Endothelial cell of umbilical vein (primary cell): Measurements from ENCODE around the gene NANS. TPM values are rescaled to one million over a fixed set of nuclear protein-coding genes. Genes with fewer than 3 reads are reported as not detected.

Source experiments
- BruUV-seq: library from RNA; stranded (reverse); fragments of 400-500 nt; replicated peaks from 2 replicates; lab custom pipeline; 2021; lab: Mats Ljungman, UMichigan
- CTCF ChIA-PET: fragments of 300-600, 350-600 bp; sonication (Branson Sonifier 250); formaldehyde crosslinking; loops from one replicate; lab custom pipeline; 2021; ENCODE audit warnings: antibody characterized with exemption, inconsistent platforms; lab: Charles Lee
- POLR2A ChIA-PET: fragments of 300-600, 350-600 bp; sonication (Branson Sonifier 250); formaldehyde crosslinking; loops from one replicate; lab custom pipeline; 2021; ENCODE audit warnings: antibody characterized with exemption, inconsistent platforms; lab: Charles Lee
- DNase-seq: peaks from one replicate; pipeline ENCODE4 v3.0.0-alpha.2; 2011; ENCODE audit warnings: low read depth, low spot score
- FAIRE-seq: peaks from 2 replicates; lab custom pipeline; 2011; peaks lifted over from hg19 to GRCh38; lab: Jason Lieb, UNC
- H2AFZ ChIP-seq: 2 replicates; pipeline ENCODE4 v1.6.0; 2012; ENCODE audit warnings: low read depth, low read length, control low read depth, inconsistent platforms
- H3K27ac ChIP-seq: 2 replicates; pipeline ENCODE4 v1.5.1; 2011; ENCODE audit warnings: low read depth, mild to moderate bottlenecking, control low read depth, low read length, moderate library complexity; ENCODE audit not compliant: insufficient read depth
- H3K27me3 ChIP-seq, 2 experiments: 2 replicates each; pipeline versions ENCODE4 v1.6.0 to v1.6.1; 2011; ENCODE audit warnings: low read length in 2 of 2, mixed read lengths in 1 of 2; ENCODE audit not compliant: control insufficient read depth in 2 of 2, insufficient read depth in 2 of 2
- H3K36me3 ChIP-seq, 2 experiments: 2 replicates in 1 of 2; 3 replicates in 1 of 2; pipeline ENCODE4 v1.5.1; 2011; ENCODE audit warnings: low read length in 2 of 2, mild to moderate bottlenecking in 1 of 2, moderate library complexity in 1 of 2; ENCODE audit not compliant: control insufficient read depth in 2 of 2, insufficient read depth in 2 of 2; ENCODE audit errors: extremely low read depth in 1 of 2
- H3K4me1 ChIP-seq: 3 replicates; pipeline ENCODE4 v1.5.1; 2011; ENCODE audit warnings: mild to moderate bottlenecking, low read length; ENCODE audit not compliant: control insufficient read depth, insufficient read depth; ENCODE audit errors: extremely low read depth
- H3K4me2 ChIP-seq: 2 replicates; pipeline ENCODE4 v1.6.1; 2011; ENCODE audit warnings: low read length, control low read depth, mixed read lengths; ENCODE audit not compliant: insufficient read depth
- H3K4me3 ChIP-seq, 3 experiments: fragments of 200-600 bp in 1 of 3; sonication (generic), shearing (Covaris generic) in 1 of 3; replicated peaks in 1 of 3; 2 replicates each; pipeline ENCODE4 v1.5.1; 2011 to 2016; ENCODE audit warnings: control low read depth in 3 of 3, low read length in 3 of 3, mild to moderate bottlenecking in 2 of 3, inconsistent platforms in 1 of 3, low read depth in 1 of 3, moderate library complexity in 1 of 3; ENCODE audit not compliant: insufficient read depth in 1 of 3
- H3K79me2 ChIP-seq: 2 replicates; pipeline ENCODE4 v1.6.0; 2012; ENCODE audit warnings: low read length, inconsistent platforms; ENCODE audit not compliant: control insufficient read depth, insufficient read depth
- H3K9ac ChIP-seq: replicated peaks from 2 replicates; pipeline ENCODE3; 2011; ENCODE audit warnings: low read length, control low read depth; ENCODE audit not compliant: insufficient read depth; ENCODE audit errors: extremely low read depth
- H3K9me1 ChIP-seq: replicated peaks from 3 replicates; pipeline ENCODE4 v1.6.0; 2011; ENCODE audit warnings: mild to moderate bottlenecking, low read length; ENCODE audit not compliant: control insufficient read depth, insufficient read depth; ENCODE audit errors: extremely low read depth
- H3K9me3 ChIP-seq: replicated peaks from 2 replicates; pipeline ENCODE4 v1.5.1; 2012; ENCODE audit warnings: low read length, inconsistent platforms; ENCODE audit not compliant: control insufficient read depth, insufficient read depth
- H4K20me1 ChIP-seq: replicated peaks from 2 replicates; pipeline ENCODE3; 2011; ENCODE audit warnings: mild to moderate bottlenecking, low read length; ENCODE audit not compliant: control insufficient read depth, insufficient read depth; ENCODE audit errors: extremely low read depth
- CTCF ChIP-seq, 2 donors: IDR thresholded peaks; 1 replicate in 1 of 2; 2 replicates in 1 of 2; pipeline ENCODE4 v1.5.1; 2011; ENCODE audit warnings: low read length in 2 of 2, mild to moderate bottlenecking in 2 of 2, moderate library complexity in 2 of 2, control low read depth in 1 of 2, inconsistent platforms in 1 of 2, low read depth in 1 of 2; ENCODE audit not compliant: insufficient read depth in 1 of 2; ENCODE audit errors: extremely low read depth in 1 of 2
- GATA2 ChIP-seq: IDR thresholded peaks from 2 replicates; pipeline ENCODE4 v1.7.0; 2011; ENCODE audit warnings: low read depth, mild to moderate bottlenecking, moderate library complexity, mixed read lengths, low read length; ENCODE audit not compliant: insufficient read length, insufficient read depth
- MAX ChIP-seq: IDR thresholded peaks from 2 replicates; pipeline ENCODE4 v1.6.1; 2011; ENCODE audit not compliant: insufficient read depth, insufficient read length
- MYC ChIP-seq: IDR thresholded peaks from one replicate; pipeline ENCODE4 v1.6.1; 2011; ENCODE audit warnings: mild to moderate bottlenecking, low read depth, low read length
- POLR2AphosphoS5 ChIP-seq: IDR thresholded peaks from 2 replicates; pipeline ENCODE4 v1.6.1; 2012; ENCODE audit warnings: low read depth, mild to moderate bottlenecking, control low read depth, low read length, moderate library complexity; ENCODE audit not compliant: insufficient read depth
- dilution Hi-C: fragments of 300-500 bp; cut with MboI; formaldehyde crosslinking; loops from one replicate; pipeline ENCODE4 v1.15.0; 2019; ENCODE audit warnings: low sequenced_read_pairs; ENCODE audit not compliant: extremely low pct_ligation_motif_present
- intact Hi-C: fragments of 100-400 bp; cut with micrococcal nuclease; formaldehyde crosslinking; loops from one replicate; pipeline ENCODE4 v1.10.0; 2022
- polyA plus RNA-seq, 4 experiments: library from polyadenylated mRNA; depleted of rRNA in 3 of 4; stranded (reverse) in 3 of 4; unstranded in 1 of 4; fragments of >200 nt; gene quantifications; 2 replicates each; pipeline versions ENCODE4 v1.2.1 to v1.2.3, GENCODE V29; 2011 to 2012; ENCODE audit warnings: missing spikeins in 1 of 4
- total RNA-seq: library from RNA; stranded (reverse); gene quantifications from 2 replicates; pipeline ENCODE4 v1.2.3, GENCODE V29; 2021

NANS gene
- total and polyA plus RNA-seq, 2 donors (not counting 3 experiments of a cell fraction or from before 2014, with no cell fraction given): 85.1 to 108 TPM

GRCh38 chr9:98024702-98025101 is 31.8 kb upstream of the NANS start:
- Histone ChIP-seq H3K4me2 (no peak overlapping the region), H3K79me2 (no peaks in the 10 kb centered on the region), H3K4me3 (no peak overlapping the region), H3K36me3 (no peaks in the 10 kb centered on the region), H3K4me1 (peaks cover 18% of the 10 kb centered on the region), H3K27me3 (no peaks in the 10 kb centered on the region), H2AFZ (no peak overlapping the region), H3K27ac (no peak overlapping the region), H4K20me1 (no peaks in the 10 kb centered on the region), H3K9ac (no peak overlapping the region), H3K9me3 (no peaks in the 10 kb centered on the region), H3K9me1 (no peaks in the 10 kb centered on the region)
- DNase-seq (no peak), FAIRE-seq (no peak)
- BruUV-seq: no TSS peak
- intact Hi-C loops (no loop called here), dilution Hi-C loops (no loop called here)
- no peak for TF ChIP-seq MYC
- no peak for TF ChIP-seq POLR2AphosphoS5
- no peak for TF ChIP-seq MAX
- TF ChIP-seq CTCF (IDR thresholded peaks at IDR 0.05; ENCODE audit: extremely low read depth in 1 of 2, insufficient read depth in 1 of 2, low read depth in 1 of 2, low read length in 2 of 2): no peak
- no peak for TF ChIP-seq GATA2
- ChIA-PET POLR2A (interaction anchor here (0.9 kb wide), 1 partner anchor 11 kb away, joined by 3 read pairs; no protein-coding TSS in a partner anchor), CTCF (interaction anchor here (0.6 to 4.2 kb wide), 5 partner anchors 11 to 42 kb away, joined by 3 to 31 read pairs (median 5); partner anchors contain the start of gene ANP32B)
